ENCODE data around the gene TMEM270. TPM values are rescaled to one million over a fixed set of nuclear protein-coding genes. Genes with fewer than 3 reads are reported as not detected.

The TMEM270 gene
- polyA plus RNA-seq, 1 of the 3 experiments (the other 2 are of a cell fraction) = 0.71 TPM

- Histone ChIP-seq H3K27ac (ENCODE audit: low read depth in 2 of 2, low read length in 1 of 2) (peak overlapping the region; percentile 19 to 94; a peak in 3 of 4 replicates), H2AFZ (ENCODE audit: low read depth) (peak overlapping the region; percentile 58), H3K9me2 (no peaks in the 10 kb centered on the region), H3K4me1 (ENCODE audit: control insufficient read depth in 1 of 2, insufficient read depth in 2 of 2, low read depth in 1 of 2, low read length in 1 of 2) (peaks cover 21 to 54% of the 10 kb centered on the region in 2 experiments), H3K4me2 (peak overlapping the region; percentile 36; the same call in 1 of the 2 replicates), H3K9ac (no peak overlapping the region), H3K9me3 (no peaks in the 10 kb centered on the region), H3K27me3 (ENCODE audit: insufficient read depth) (no peaks in the 10 kb centered on the region), H3K79me2 (ENCODE audit: insufficient read depth) (no peaks in the 10 kb centered on the region), H3K36me3 (replicated peaks in 1 of 2; ENCODE audit: control insufficient read depth in 1 of 2, insufficient read depth in 2 of 2, low read length in 1 of 2) (no peaks in the 10 kb centered on the region), H4K20me1 (ENCODE audit: insufficient read depth) (no peaks in the 10 kb centered on the region), H3F3A (replicated peaks; ENCODE audit: insufficient read depth) (peaks cover 22% of the 10 kb centered on the region), H3K4me3 (ENCODE audit: low read depth in 2 of 2, low read length in 1 of 2) (no peak overlapping the region)
- ChIA-PET CTCF (interaction anchor here (0.8 to 6.3 kb wide), 9 partner anchors 9 to 379 kb away, joined by 3 to 48 read pairs (median 8); partner anchors contain the start of gene METTL27), POLR2A (interaction anchor here (0.6 to 2.4 kb wide), 3 partner anchors 10 to 15 kb away, joined by 3 to 10 read pairs (median 5); partner anchors contain the start of gene METTL27)
- peak; percentile 93 for DNase-seq
- 62% methylated on average over 13 of the region's 14 CpGs for WGBS (ENCODE audit: low lambda C conversion rate)
- TF ChIP-seq YY1 (IDR thresholded peaks at IDR 0.05; ENCODE audit: low read depth) (no peak), GABPA (IDR thresholded peaks at IDR 0.05; ENCODE audit: low read depth) (no peak), REST (IDR thresholded peaks at IDR 0.05; ENCODE audit: low read depth, low read length) (no peak), ZBTB33 (IDR thresholded peaks at IDR 0.05; ENCODE audit: borderline replicate concordance, low read depth) (no peak), RAD21 (IDR thresholded peaks at IDR 0.05; ENCODE audit: low read length) (no peak; the same call in 1 of the 2 replicates), EZH2phosphoT487 (IDR thresholded peaks at IDR 0.05; ENCODE audit: borderline replicate concordance, low read depth) (no peak), NFIC (IDR thresholded peaks at IDR 0.05; ENCODE audit: borderline replicate concordance) (no peak), PBX3 (IDR thresholded peaks at IDR 0.05) (peak; percentile 87), IRF3 (IDR thresholded peaks at IDR 0.05; ENCODE audit: low read depth, low read length) (no peak), CHD2 (IDR thresholded peaks at IDR 0.05; ENCODE audit: low read length, partially characterized antibody) (peak; percentile 42), EP300 (IDR thresholded peaks at IDR 0.05; ENCODE audit: borderline replicate concordance in 1 of 2, low read depth in 1 of 2, low read length in 1 of 2) (no peak; a peak in 1 of 4 replicates), FOXJ3 (CRISPR knock-in tag; IDR thresholded peaks at IDR 0.05) (no peak), ELF1 (IDR thresholded peaks at IDR 0.05) (no peak), FOSL2 (IDR thresholded peaks at IDR 0.05; ENCODE audit: borderline replicate concordance, low read depth) (no peak; the same call in 1 of the 2 replicates), MEF2A (IDR thresholded peaks at IDR 0.05; ENCODE audit: borderline replicate concordance, low read depth) (no peak), MXI1 (IDR thresholded peaks at IDR 0.05; ENCODE audit: low read depth, low read length) (peak; percentile 52; the same call in 1 of the 2 replicates), TEAD4 (IDR thresholded peaks at IDR 0.05; ENCODE audit: borderline replicate concordance, insufficient read depth) (no peak), CTCF (IDR thresholded peaks at IDR 0.05) (no peak), RXRA (IDR thresholded peaks at IDR 0.05; ENCODE audit: borderline replicate concordance, low read depth) (no peak), FOXM1 (IDR thresholded peaks at IDR 0.05; ENCODE audit: low read depth) (no peak), SIN3A (IDR thresholded peaks at IDR 0.05; ENCODE audit: borderline replicate concordance, low read depth, low read length) (no peak), RCOR1 (IDR thresholded peaks at IDR 0.05; ENCODE audit: low read length) (peak; percentile 59; the same call in 1 of the 2 replicates)
Measured at GRCh38 chr7:73828107-73828803, 32.7 kb upstream of the TMEM270 start.

All from SK-N-SH (cell line).